ENCODE measurements around the gene FAM184B.
"Not testable (repeated sequence)": the region's sequence is repeated elsewhere in the genome, so short reads cannot be mapped to it uniquely, and the experiment has no call there.

Gene FAM184B

DNA sequence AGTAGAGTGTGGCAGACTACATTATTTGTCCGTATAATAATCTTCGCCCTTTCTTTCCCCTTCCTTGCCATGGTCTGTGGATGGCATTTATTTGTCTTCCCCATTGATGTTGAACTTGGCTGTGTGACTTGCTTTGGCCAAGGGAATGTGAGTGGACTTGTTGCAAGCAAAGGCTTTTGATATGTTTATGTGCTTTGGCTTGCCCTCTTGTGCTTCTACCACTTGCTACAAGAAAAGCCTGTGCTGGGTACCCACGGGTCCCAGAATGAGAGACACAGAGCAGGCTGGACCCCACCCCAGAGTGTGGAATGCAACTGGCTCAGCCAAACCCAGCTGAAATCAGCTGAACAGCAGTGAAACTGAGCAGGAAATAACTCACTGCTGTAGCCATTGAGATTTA, 63.0 kb downstream of the FAM184B start:
- no peak for DNase-seq (ENCODE audit: low read depth in 2 of 2)

DNA sequence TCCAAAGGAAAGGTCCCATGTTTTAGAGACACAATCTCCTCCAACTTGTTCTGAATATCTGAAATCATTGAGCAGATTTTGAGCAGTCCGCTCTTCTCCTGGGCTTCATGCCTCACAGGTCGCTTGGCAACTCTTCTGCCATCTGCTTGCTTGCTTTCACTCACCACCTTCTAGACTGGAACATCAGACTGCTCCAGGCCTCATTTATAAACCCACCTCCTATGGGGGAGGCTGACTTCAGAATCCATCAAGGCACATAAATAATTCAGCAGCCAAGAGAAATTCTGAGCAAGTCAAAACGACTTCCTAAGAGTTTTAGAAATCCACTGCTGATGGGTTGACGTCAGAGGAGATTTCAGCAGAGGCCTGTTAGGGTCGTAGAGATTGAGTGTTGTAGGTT, 64.1 kb downstream of the FAM184B start:
- DNase-seq (ENCODE audit: low read depth in 2 of 2): no peak

DNA sequence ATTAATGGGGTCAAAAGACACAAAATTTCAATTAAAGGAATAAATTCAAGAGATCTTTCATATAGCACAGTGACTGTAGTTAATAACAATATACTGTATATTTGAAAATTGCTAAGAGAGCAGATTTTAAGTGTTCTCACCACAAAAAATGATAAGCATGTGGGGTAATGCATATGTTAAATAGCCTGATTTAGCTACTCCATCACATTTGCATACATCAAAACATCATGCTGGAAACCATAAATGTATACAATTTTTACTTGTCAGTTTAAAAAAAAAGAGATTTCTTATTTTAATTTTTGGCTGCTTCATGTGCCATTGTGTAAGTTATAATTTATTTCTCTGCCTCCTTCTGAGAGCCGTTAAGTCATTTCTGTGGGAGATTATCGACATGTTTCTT, 65.9 kb downstream of the FAM184B start:
- DNase-seq (ENCODE audit: low read depth in 2 of 2): no peak

- DNase-seq (ENCODE audit: low read depth in 2 of 2): no peak
Measured at GRCh38 chr4:17713779-17714178, 67.6 kb downstream of the FAM184B start.

- DNase-seq (ENCODE audit: low read depth in 2 of 2): no peak
Measured at GRCh38 chr4:17712166-17712565, 69.3 kb downstream of the FAM184B start.

GRCh38 chr4:17711206-17711605, 70.2 kb downstream of the FAM184B start:
- not testable (repeated sequence) for DNase-seq (ENCODE audit: low read depth in 2 of 2)

DNA sequence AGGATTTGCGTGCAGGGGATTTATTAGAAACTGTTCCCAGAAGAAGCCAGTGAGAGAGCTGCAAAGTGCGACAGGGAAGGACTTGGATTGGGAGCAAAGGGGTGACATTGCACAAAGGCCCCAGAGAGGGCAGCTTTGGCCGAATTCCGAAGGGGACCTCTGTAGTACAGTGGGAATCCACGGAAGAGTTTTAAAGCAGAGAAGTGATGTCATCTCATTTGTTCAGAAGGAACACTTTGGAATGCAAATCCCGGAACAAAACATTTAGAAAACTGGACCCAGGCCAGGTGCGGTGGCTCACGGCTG, 71.7 kb downstream of the FAM184B start:
- no peak for DNase-seq (ENCODE audit: low read depth in 2 of 2)

DNA sequence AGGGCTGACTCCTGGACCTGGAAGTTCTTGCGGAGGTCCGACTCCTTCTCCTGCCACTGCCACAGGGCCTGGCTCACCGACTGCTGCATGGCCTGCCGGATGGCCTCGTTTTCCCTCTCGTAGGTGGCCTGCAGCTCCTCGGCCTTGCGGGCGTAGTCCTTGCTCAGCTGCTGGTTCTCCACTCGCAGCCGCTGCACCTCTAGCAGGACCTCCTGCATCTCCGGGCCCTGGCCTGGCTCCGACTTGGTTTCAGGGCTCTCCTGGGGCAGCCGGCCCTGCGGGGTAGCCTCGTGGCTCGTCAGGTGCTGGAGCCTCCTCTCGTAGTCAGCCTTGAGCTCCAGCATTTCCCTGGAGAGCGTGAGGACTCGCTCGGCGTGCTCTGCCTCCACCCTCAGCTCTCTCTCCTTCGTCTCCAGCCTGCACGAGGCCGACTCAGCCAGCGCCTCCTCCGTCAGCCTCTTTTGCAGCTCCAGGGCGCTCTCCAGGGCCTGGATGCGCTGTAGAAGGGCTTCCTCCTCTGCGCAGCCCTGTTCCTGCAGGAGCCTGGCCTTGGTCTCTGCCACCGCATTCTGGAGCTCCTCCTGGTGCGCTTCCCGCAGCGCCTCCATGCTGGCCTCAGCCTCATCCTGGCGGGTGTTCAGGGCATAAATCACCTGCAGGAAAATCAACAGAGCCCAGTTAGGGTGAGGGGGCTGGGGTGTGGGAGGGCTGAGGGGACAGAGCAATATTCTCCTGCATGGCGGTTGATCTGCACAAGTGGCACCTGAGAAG, 72.2 kb downstream of the FAM184B start:
- DNase-seq (ENCODE audit: low read depth in 2 of 2): no peak

- DNase-seq (ENCODE audit: low read depth in 2 of 2): no peak
Measured at GRCh38 chr4:17707671-17708070, 73.8 kb downstream of the FAM184B start.

DNA sequence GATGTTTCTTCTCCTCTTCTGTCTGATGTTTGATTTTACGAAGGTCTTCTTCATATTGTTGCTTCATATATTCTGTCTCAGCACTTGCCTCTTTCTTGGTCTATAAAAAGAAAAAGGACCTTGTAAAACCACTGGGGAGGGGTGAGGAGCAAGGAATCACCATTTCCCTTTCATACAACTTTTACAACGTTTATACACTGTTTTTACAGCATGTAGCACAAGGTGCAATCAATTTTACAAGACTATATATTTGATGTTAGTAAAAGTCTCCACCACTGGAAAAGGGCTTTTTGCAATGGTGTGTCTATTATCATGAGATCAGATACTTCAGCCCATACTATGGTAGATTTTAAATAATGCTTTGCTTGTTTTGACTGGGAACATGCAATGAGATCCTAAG, 76.3 kb downstream of the FAM184B start:
- no peak for DNase-seq (ENCODE audit: low read depth in 2 of 2)

GRCh38 chr4:17704020-17704650, 77.3 kb downstream of the FAM184B start:
- no peak for DNase-seq (ENCODE audit: low read depth in 2 of 2)

DNA sequence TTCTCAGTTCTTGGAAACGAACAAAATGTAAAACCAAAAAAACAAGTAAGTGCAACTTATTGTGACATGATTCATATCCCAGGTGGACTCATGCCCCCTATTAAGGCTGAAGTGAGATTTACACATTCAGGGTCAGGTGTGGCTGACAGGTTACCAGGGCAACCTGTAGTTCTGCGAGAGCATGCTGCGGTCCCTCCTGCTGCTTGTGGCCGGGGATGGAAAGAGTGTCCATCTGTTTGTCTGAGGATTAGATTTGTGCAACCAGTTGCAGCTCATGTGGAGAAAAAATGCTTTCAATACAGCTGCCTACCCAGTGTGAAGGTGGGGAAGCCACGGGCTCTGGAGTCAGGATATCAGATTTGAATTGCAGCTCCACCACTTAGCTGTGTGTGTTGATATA, 78.8 kb downstream of the FAM184B start:
- no peak for DNase-seq (ENCODE audit: low read depth in 2 of 2)

GRCh38 chr4:17701882-17702281, 79.5 kb downstream of the FAM184B start:
- DNase-seq (ENCODE audit: low read depth in 2 of 2): no peak

GRCh38 chr4:17701138-17701839, 80.1 kb downstream of the FAM184B start:
- DNase-seq (ENCODE audit: low read depth in 2 of 2): no peak

- DNase-seq (ENCODE audit: low read depth in 2 of 2): no peak
Measured at GRCh38 chr4:17699380-17699779, 82.0 kb downstream of the FAM184B start.

GRCh38 chr4:17698116-17698515, 83.3 kb downstream of the FAM184B start:
- no peak for DNase-seq (ENCODE audit: low read depth in 2 of 2)

DNA sequence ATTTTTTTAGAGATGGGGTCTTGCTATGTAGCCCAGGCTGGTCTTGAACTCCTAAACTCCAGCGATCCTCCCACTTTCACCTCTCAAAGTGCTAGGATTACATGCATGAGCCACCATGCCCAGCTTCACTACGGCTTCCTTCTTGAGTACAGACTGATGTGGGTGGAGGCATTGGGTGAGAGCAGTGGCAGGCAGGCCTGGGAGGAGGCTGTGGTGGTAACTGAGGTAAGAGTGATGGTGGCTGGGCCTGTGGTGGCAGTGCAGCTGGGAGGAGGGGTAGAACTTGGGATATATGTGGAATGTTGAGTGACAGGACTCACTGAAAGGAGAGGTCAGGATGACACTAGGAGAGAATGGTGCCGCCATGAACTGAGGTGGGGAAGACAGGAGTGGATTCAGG, 86.1 kb downstream of the FAM184B start:
- no peak for DNase-seq (ENCODE audit: low read depth in 2 of 2)

GRCh38 chr4:17694552-17694951, 86.9 kb downstream of the FAM184B start:
- no peak for DNase-seq (ENCODE audit: low read depth in 2 of 2)

GRCh38 chr4:17690898-17691297, 90.5 kb downstream of the FAM184B start:
- no peak for DNase-seq (ENCODE audit: low read depth in 2 of 2)

GRCh38 chr4:17690135-17690534, 91.3 kb downstream of the FAM184B start:
- no peak for DNase-seq (ENCODE audit: low read depth in 2 of 2)

DNA sequence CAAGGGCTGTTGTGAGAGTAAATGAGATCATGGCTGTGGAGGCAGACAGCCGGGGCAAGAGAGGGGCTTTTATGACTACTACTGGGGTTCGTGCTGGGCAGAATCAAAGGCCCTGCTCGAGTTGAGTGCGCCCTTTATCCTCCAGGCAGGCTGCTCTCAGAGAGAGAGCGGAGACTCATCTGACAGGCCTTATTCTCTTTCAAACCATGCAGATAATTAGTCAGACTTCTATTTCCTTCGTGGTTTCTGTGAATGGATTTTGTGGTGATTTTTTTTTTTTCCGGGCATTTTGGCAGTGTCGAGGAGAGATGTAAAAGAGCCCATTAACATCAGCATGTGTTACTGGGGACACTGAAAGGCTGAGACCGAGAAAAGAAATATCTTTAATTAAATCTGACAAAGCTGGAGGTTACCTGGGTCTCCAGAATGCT, 93.4 kb downstream of the FAM184B start:
- DNase-seq (ENCODE audit: low read depth in 2 of 2): no peak

DNA sequence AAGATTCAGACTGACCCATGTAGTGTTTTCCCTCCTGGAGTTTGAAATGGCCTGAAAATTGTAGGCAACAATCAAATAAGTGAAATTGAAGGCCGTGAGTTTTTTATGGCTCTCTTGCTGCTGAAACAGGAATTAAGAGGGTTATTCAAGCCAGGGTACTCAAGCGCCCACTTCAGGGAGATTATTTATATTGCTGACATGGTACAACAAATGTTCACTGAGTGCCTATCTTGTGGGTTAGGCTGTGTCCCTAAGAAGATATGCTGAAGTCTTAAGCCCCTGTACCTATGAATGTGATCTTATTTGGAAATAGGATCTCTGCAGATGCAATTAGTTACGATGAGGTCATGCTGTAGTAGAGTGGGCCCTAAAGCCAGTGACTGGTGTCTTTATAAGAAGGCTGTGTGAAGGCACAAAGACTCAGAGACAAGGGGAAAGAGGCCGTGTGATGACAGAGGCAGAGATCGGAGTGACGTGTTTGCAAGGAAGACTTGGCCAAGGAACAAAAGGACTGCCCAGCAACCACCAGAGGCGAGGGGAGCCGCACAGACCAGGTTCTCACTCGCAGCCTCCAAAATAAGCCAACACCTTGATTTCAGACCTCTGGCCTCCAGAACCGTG, 94.1 kb downstream of the FAM184B start:
- no peak for DNase-seq (ENCODE audit: low read depth in 2 of 2)

GRCh38 chr4:17684648-17685047, 96.8 kb downstream of the FAM184B start:
- DNase-seq (ENCODE audit: low read depth in 2 of 2): not testable (repeated sequence)

Measured in activated CD4-positive, alpha-beta T cell treated with anti-CD3 and anti-CD28 coated beads for 24 hours (primary cell).